Measurements from ENCODE around the gene DSC1.

The DSC1 gene

DNA sequence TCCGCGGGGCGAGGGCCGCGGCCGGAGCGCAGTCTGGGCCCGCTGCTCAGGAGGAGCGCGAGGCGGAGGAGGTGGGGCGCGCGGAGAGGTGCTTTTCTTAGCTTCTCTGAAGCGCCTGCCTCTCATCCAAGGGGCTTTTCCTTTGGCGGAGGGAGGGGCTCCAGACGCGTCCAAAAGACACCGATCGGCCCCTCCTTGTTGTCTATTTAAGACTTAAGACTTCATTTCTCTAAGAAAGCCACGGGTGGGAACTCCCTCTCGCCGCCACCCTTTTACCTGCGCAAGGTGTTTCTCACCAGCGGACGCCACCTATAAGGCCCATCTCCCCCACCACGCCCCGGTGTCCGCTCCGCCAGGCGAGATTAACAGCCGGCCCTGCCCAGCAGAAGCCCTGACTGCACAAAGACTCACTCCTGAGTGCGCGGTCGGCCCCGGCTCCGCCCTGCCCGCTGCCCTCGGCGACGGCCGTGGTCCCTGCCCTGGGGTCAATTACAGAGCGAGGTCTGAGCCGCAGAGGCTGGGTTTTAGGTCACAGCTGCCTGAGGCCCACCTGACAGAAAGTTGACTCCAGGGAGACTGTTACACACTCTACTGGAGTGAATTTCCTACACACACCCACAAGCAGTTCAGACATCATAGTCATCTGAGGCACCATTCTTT is 60.5 kb downstream of the DSC1 start, which contains the start of gene DSC2:
Gene DSC2, minus strand, starts transcription at position 397 of the 660 bp plus-strand sequence. CDS start 450 bp downstream, outside the sequence.
- DNase-seq, result no peak

DNA sequence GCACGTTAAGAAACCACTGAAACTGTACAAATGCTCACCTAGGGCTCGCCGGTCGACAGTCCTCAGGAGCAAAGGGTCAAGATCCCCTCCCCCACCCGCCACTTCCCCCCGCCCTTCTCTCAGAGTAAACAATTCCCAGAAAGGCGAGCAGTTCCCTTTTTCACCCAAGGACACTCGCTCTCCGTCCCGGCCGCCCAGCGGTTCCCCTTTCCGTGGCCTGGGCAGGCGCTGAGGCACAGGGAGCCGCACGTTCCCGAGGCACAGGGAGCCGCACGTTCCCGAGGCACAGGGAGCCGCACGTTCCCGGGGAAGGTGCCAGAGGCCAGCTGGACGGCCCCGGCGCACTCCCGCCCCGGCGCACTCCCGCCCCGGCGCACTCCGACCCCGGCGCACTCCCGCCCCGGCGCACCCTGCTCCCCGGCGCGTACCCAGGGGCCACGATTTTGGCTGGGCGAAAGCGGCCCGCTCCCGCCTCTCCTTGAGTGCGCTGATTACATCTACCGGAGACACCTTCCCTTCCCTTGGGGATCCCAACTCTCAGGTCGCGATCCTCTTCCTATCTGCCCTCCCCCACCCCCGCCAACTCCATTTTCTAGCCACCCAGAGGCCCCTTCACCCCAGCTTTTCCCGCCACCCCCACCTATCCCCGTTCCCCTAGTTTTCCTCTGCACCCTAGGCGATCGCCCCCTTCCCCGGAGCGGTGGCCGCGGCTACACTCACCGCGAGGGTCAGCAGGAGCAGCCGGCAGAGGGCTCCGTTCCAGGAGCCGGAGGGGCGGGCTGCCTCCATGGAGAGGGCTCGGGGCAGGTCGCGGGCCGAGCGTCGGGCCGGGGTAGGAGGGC is 61.3 kb downstream of the DSC1 start:
- no peak for DNase-seq

DNA sequence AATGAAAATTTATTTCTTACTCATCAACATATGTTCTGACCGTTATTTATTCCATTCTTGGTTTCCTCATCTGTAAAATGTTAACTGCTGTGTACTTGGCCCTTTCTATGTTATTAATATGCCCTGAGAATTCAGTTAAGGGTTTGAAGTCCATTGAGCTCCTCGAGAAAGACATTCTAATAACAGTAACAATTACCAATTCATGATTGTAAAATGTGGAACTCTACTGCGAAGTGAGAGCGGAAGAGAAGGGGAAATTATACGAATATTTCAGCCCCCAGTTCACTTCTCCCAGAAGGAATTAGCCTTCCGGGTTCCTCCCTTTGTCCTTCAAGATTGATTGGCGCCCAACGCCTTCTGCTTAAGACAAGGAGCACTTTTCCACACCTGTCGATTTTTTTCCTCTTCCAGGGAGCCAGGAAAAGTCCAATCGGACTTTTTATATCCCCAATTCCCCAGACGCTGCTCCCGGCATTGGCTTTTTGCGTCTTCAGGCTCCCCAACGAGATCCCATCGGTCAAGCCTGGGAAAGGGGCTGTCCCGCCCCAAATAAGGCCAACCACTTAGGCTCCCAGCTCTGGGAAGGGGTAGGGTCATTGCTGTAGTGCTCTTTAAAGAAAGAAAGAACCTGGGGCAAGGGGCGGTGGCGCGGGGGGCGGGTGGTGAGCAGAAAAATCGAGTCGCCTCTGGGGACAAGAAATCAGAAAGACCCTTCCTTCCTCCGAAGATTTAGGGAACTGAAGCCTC is 62.0 kb downstream of the DSC1 start:
- DNase-seq, result no peak

DNA sequence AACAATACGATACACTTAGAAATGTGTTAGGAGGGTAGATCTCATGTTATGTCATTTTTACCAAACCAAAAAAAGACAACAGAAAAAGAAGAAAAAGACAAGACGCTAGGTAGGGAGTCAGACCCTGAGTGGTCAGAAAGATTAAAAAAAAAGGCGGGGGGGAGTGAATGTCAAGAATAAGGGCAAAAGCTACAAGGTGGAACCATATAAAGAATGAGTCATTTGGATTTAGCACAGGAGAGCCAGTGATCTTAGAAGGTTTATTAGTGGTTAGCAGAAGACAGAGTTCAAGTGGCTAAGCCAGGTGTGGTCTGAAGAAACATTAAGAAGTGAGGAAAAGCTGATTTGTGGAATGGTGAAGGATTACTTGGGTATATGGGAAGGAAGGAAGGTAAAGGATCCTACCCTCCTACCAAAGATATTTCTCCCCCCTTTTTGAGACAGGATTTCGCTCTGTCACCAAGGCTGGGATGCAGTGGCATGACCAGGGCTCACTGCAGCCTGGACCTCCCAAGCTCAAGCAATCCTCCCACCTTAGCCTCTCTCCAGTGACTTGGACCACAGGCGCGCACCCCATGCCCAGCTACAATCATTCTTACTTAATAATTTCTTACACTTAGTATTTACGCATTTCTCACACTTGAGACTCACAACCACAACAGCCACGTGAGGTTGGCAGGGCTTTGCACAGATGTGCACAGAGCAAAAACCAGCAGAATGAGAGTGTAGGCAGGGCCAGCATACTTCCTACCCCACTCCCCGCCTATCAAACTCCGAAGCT is 63.0 kb downstream of the DSC1 start:
- DNase-seq, result no peak

DNA sequence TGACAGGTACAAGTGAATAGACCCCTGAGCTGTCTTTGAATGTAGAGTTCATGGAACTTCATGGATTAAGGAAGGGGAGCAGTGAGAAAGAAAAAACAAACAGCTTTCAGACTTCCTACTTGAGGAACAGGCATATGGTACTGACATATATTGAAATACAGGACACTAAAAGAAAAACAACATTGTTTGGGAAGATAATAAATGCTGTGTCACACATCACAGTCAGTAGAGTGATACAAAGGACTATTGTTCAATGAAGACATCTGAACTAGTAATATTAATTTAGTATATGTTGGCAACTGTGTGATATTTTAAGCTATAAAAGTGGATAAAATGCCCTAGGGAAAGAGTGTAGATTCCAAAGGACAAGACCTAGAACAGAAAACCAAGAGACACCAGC is 63.8 kb downstream of the DSC1 start:
- DNase-seq, result no peak

DNA sequence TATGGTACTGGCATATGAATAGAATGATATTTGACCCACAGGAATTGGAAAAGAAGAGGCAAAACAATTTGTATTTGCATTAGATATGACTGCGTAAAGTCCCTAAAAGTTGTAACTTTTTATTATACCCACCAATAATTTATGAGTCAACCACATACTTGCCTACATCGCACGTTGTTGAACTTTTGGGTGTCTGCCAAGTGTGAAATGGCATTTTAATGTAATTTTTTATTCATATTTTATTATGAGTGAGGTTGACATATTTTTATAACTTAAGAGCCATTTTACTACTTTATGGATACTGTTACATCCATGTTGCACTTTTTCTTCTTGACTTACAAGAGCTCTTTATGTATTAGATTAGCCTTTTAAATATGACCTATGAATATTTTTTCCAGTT is 65.0 kb downstream of the DSC1 start:
- no peak for DNase-seq

DNA sequence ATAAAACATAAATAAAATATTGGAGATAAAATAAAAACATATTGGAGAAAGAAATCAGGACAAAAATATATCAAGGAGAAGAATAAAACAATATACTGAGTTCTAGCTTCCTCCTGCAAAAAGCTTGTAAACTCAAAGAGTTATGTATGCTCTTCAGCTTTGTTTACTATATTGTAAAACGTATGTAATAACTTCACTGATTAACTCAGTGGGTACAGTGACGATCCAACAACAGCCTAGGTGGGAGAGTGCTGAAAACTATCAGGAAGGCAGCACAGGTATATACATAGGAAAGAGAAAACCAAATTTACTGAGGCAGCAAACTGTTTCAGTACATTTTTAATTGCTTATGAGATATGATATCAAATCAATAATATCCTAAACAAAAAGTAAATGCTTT is 68.8 kb downstream of the DSC1 start:
- DNase-seq, result no peak

DNA sequence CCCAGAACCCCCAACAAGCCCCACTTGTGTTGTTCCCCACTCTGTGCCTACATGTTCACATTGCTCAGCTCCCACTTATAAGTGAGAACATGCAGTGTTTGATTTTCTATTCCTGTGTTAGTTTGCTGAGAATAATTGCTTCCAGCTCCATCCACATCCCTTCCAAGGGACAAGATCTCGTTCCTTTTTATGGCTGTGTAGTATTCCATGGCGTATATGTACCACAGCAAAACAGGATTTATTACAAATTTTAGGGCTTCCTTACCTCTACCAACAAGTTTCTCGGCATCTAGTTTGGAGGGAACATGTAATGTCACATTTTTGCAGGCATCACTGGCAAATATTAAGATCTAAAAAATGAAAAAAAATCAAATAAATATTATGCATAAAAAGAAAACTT is 69.4 kb downstream of the DSC1 start:
- DNase-seq, result no peak

DNA sequence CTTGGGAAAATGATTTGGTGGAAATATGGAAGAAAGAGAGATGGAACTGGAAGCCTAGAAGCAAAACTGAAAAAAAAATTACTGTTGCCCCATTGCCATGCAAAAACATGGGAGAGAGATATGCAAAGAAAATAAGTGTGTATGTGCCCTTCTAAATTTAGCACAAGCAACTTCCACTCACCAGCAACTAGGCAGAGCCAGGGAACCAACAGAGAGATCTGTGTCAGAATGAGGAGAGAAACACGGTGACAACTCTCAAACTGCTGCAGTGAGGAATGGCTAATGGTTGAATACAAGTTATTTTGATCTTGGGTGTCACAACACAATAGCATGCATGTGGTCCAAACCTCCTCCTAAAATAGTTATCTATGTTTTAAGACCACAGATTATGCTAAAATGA is 71.3 kb downstream of the DSC1 start:
- no peak for DNase-seq

DNA sequence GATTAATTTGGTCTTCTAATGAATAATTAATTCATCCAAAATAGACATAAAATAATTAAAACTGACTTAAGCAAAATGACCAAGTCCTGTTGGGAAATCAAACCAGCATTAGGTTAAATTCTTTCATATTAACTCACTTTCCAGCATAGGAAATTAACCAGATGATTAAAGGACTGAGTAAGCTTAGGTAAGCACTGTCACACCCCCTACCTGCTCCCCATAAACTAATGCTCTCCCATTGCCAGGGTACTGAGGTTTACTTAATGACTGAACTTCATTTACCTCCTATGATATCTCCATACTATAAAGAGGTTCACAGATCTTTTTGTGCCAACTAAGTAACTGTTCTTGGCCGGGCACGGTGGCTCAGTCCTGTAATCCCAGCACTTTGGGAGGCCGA is 74.1 kb downstream of the DSC1 start:
- no peak for DNase-seq

DNA sequence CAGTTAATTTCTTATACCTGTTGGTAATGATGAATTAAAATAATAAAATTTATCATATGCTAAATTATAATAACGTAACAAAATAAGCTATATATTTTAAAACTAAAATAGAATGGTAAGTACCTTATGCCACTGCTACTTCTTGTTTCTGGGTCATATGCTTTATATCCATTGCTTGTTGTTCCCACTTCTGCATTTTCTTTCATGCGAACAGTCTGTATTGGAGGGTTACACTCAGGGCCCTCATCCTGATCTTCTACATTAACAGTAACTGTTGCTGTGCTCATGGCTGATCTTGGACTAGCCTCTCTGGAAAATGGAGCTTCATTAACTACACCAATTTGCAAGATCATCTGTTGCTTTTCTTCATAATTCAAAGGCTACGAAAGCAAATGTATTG is 82.7 kb downstream of the DSC1 start:
- no peak for DNase-seq
